NCI-H2081 (cell line): ENCODE data around the gene SGMS2.
"Not testable (repeated sequence)": the region's sequence is repeated elsewhere in the genome, so short reads cannot be mapped to it uniquely, and the experiment has no call there.

Experiments used
- DNase-seq, 2 experiments: peaks; one replicate each; lab custom pipeline; 2025; lab: John Stamatoyannopoulos, UW

SGMS2 gene

GRCh38 chr4:107866726-107867125 is 42.0 kb downstream of the SGMS2 start:
- no peak for DNase-seq

- DNase-seq: no peak
Observed at GRCh38 chr4:107870236-107870635, 45.5 kb downstream of the SGMS2 start.

- DNase-seq: peak in 1 of 2 experiments; percentile 68
Observed at GRCh38 chr4:107870916-107871786, 46.4 kb downstream of the SGMS2 start.

DNA sequence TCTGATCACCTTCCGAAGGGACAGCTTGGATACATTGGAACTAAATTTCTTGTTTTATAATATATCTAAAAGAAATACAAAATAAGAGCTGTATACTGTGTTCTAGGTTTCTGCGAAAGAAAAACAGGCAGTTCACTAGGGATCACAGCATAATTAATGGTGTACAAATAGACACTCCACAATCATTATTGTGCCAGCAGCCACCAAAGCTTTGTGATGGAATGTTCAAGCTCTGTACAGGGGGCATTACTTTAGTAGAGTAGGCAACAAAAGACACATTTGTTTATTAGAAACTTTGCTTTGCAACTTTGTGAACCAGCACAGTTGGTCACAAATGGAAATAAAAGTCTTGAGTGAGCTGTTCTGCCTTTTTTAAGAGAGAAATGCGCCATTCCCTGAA is 49.3 kb downstream of the SGMS2 start:
- no peak for DNase-seq

DNA sequence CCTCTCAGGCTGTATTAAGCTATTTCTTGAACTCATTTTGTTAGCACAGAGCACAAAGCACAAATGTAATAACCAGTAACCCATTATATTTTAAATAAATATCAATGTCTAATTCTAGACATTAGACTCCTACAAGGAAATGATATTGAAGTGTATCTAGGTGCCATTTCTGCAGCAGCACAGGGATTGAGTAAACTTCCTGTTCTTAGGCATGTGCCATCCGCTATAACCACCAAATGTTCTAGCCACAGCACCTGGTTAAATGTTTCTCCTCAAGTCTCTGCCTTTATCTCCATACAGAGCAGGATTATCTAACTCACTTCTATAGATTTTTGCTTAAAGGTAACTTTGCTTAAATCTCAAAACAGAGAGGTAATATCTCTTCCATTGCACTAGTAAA is 51.4 kb downstream of the SGMS2 start:
- peak in 1 of 2 experiments; percentile 27 for DNase-seq

DNA sequence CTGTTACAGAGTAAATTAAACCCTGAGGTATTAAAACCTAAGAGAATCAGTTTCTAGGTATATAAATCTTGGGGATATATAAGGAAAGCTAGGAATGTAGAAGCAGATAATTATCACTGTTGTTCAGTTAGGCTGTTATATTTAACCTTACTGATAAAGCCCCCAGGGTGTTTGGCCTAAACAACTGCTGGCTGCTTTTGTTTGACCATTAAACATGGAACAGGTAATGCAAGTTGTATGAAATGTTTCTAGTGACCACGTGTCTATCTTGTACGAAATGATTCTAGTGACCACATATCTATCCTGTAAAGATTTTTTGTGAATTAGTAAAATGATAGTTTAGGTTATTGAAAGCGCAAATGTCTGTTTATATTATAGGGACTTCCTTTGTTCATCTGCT is 52.6 kb downstream of the SGMS2 start:
- DNase-seq: no peak

- no peak for DNase-seq
Observed at GRCh38 chr4:107885865-107886264, 61.1 kb downstream of the SGMS2 start.

DNA sequence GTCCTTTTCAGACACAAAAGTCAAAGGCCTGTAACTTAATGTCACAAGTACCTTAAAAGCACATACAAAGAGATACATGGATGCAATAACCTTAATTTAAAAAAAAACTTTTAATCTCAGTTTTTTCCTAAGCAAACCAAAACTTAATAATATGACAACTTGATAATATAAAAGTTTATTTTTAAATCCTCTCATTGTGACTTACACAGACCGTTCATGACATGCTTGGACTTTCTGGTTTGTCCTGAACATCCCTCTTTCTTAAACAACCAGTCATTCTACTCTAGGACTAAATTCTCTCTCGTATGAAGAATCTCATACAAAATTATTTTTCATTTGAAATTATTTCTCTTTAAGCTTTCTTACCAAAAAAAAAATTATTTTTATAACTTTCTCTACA is 63.5 kb downstream of the SGMS2 start:
- no peak for DNase-seq

GRCh38 chr4:107890779-107891178 is 66.0 kb downstream of the SGMS2 start:
- no peak for DNase-seq

- no peak for DNase-seq
Observed at GRCh38 chr4:107891299-107891698, 66.6 kb downstream of the SGMS2 start.

DNA sequence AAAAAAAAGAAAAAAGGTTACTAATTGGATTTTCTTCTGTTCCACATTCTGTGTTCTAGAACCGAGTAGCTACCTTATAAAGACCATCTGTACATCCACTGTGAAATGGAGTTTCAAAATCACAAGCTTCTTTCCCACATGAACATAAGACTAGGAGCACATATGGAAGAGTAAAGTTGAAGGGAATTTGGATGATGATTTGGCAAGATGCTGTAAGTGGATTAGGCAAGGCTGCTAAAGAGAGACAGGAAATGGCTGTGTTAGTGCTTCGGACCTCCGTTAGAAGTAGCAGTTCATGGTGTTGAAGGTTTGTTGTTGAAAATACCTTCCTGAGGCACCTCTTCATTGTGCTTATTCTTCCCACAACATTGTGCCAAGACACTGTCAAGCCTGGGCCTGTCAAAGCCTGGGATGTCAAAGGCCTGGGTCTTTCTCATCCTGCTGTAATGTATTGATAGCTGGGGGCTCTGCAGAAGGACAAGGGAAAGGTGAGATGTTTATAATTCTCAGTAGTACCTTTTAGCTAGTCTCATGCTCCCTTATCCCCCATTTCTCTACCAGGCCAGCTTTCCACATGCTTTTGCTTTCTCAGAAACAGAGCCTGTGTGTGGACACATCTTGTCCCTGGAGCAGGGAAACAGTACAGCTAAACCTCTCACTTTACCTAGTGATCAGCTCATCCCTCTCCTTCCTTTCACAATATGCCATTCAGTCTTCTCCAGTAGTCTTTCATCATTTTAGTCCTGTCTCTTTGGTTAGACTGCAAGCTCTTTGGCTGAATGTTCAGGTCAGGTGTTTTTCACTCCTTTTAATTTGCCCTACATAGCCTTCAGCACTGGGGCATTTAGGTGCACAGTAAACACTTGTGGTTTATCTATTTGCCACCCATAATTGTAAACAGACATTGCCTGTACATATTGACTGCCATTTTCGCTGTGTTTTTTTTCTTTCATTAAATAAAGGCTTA is 68.7 kb downstream of the SGMS2 start:
- DNase-seq: no peak

DNA sequence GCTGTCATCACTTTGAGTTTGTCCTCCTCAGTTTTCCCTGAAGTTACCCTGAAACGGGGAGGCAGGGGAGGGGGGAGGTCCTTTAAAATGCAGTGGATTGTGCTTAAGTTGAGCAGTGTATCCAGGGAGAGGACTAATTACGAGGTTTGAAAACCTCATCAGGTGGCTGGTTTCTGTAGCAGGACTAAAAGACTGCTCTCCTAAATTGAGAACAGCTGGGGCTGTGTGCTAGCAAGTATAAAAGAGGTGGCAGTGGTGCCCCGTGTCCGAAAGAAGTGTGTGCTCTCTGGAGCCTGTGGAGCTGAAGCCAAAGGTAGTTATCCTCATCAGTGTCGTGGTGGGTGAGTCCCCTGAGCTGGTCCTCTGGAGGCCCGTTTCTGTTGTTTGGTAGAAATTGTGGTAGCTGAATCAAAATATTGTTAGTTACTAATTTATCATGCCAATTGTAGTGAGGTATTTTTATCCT is 69.4 kb downstream of the SGMS2 start:
- no peak for DNase-seq

DNA sequence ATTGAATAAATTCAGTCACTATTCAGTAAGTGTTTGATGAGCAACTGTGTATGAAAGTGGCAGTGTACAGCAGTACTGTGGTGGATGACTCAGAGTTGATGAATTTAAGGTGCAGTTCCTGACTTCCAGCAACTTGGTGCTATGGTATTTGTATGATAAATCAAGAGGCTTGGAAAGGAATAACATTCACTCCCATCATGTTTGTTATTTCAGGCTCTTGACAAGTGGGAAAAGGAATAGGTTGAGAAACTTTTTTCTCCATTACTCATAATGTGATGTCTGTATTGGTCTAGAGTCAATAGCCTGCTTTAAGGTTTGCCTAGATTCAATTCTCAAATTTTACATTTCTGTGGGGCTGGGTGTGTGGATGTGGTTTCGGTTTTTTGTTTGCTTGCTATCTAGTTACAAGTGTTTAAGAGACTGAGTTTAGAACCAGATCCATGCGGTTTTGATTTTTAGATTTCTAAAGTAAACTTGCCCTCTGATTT is 71.5 kb downstream of the SGMS2 start:
- DNase-seq: no peak

DNA sequence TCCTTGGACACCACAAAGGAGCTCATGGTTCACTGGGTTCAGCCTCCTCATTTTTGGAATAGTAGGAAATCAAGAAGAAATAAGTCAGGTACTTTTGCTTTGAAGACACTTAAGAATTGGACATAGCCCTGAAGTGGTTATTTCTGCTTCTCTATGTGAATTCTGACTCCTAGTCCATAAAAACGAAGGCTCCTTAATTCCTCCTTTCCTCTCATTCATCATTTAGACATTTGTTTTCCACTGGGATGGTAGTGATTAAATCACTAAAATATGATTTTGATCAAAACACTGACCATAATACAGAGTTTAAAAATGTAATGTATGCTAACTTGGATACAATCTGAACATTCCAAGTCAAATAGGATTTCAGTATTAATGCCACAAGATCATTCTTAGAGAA is 71.9 kb downstream of the SGMS2 start:
- no peak for DNase-seq

- DNase-seq: no peak
Observed at GRCh38 chr4:107897823-107898222, 73.1 kb downstream of the SGMS2 start.

DNA sequence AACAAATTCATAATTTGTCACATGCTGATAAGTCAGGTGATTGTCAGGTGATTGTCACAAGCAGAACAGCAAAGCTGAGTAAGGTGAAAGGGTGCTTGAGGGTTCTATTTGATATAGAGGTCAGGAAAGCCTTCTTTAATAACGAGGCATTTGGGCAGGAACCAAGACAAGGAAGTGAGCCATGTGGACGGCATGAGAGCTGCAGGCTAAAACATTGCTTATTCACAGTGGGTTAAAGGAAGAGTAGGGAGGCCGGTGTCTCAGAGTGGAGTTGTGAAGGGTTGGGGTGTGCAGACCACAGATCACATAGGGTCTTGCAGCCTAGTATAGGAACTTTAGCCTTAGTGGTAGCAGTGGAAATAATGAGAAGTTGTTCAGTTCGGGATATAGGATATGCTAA is 75.3 kb downstream of the SGMS2 start:
- DNase-seq: no peak

- DNase-seq: no peak
Observed at GRCh38 chr4:107900508-107900907, 75.8 kb downstream of the SGMS2 start.

- no peak for DNase-seq
Observed at GRCh38 chr4:107901213-107901934, 76.6 kb downstream of the SGMS2 start.

GRCh38 chr4:107902715-107903114 is 78.0 kb downstream of the SGMS2 start:
- no peak for DNase-seq

- DNase-seq: not testable (repeated sequence)
Observed at GRCh38 chr4:107905082-107905481, 80.3 kb downstream of the SGMS2 start.

DNA sequence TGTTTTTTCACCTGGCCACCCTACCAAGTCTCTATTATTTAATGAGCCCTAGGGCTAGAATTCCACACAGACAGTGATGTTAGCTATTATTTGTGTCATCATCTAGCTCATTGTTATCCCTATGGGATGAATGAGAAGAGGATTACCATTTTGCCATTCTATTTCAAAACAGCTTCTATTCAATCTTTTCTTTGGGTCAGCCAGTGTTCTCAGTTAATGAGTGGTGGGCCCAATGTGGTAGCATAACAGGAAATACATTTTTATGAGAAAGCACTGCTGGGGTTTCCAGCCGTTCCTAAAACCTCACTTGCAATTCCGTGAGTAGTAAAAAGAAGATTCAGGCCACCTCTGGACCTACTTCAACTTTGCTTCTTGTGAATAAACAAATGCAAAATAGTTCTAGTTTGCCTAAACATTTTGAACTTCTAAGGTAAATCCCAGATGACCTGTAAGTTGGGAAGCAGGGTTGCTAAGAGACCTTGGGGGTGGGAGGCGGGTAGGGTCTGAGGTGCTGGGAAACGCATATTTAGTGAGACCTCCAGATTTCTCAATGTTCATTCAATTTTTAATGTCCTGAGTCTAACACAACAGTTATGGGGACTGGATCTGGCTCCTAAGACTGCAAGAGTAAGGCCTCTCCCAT is 81.8 kb downstream of the SGMS2 start:
- DNase-seq: peak; percentile 74 to 90
